OCI-LY3 (cell line): ENCODE measurements around the gene CCDC144A.
"Not testable (repeated sequence)": the region's sequence is repeated elsewhere in the genome, so short reads cannot be mapped to it uniquely, and the experiment has no call there.

Experiments used
- CTCF ChIP-seq: fragments of 200-600, 300-600 bp; sonication (generic); IDR thresholded peaks from 2 replicates; pipeline ENCODE4 v1.5.1; 2014; ENCODE audit warnings: antibody characterized with exemption, low read length, low read depth
- EZH2phosphoT487 ChIP-seq: fragments of 200-600 bp; shearing (Covaris generic); IDR thresholded peaks from 2 replicates; pipeline ENCODE4 v1.6.1; 2018; ENCODE audit warnings: antibody characterized with exemption, mixed run types, low read depth

- not testable (repeated sequence) for TF ChIP-seq CTCF, EZH2phosphoT487
Measured at GRCh38 chr17:16788889-16789536, 99.0 kb downstream of the CCDC144A start.
